ENCODE measurements around the gene CAPN15.
"Not testable (repeated sequence)": the region's sequence is repeated elsewhere in the genome, so short reads cannot be mapped to it uniquely, and the experiment has no call there.

Gene CAPN15

DNA sequence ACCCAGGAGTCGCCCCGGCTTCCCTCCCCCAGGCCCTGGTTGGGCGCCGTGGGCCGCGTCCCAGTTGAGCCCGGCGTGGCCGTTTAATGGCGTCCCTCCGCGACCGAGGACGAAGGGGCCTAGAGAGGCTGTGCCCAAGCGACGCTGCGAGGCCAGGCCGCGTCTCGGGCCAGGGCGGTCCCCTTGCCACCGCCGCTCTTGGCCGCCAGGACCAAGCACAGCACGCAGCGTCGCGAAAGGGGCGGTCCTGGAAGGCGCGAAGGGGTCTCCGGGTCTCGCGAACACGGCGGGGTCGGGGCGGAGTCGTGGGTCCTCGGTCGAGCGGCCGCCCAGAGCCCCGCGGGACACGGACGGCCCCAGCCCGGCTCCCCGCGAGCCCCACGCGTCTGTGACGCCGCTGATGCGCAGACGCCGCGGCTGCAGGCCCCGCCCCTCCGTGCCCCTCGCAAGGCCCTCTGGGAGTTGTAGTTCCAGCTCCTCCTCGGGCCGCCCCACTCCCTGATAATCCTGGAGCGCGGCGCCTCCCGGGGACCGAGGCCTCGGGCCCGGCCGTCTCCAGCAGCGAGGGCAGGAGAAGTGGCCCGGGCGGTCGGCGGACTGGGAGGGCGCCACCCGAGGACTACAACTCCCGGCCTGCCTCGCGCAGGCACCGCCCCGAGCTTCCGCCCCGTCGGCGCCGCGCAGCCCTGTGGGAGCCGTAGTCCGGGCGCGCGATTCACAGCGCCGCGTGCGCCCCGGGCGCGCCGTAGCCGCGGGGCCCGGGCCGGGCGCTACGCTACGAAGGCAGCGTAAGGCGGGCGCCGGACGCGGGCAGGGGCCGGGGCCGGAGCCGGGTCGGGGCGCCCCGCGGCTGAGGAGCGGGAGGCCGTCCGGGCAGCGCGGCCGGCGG lies at the start of gene CAPN15:
Gene CAPN15, plus strand, starts transcription at position 698 of the 889 bp plus-strand sequence. CDS start 19,127 bp downstream, outside the sequence.
- H3K27ac ChIP-seq (ENCODE audit: poor library complexity, severe bottlenecking), result peak within 1 kb of the TSS; percentile 91
- H3K9me3 ChIP-seq (ENCODE audit: severe bottlenecking), result no peaks in the 10 kb centered on the region
- peaks cover 9% of the 10 kb centered on the region for H3K36me3 ChIP-seq (ENCODE audit: low read depth)
- no peak for DNase-seq (ENCODE audit: low spot score)
- TF ChIP-seq CTCF (IDR thresholded peaks at IDR 0.05; ENCODE audit: poor library complexity, severe bottlenecking), result no peak
- H3K27me3 ChIP-seq (ENCODE audit: insufficient read depth, poor library complexity, severe bottlenecking), result no peaks in the 10 kb centered on the region
- peaks cover 13% of the 10 kb centered on the region for H3K4me1 ChIP-seq (ENCODE audit: insufficient read depth, poor library complexity, severe bottlenecking)
- H3K4me3 ChIP-seq (ENCODE audit: severe bottlenecking), result peak within 1 kb of the TSS; percentile 62
- ATAC-seq (ENCODE audit: low read depth), result peak; percentile 60

DNA sequence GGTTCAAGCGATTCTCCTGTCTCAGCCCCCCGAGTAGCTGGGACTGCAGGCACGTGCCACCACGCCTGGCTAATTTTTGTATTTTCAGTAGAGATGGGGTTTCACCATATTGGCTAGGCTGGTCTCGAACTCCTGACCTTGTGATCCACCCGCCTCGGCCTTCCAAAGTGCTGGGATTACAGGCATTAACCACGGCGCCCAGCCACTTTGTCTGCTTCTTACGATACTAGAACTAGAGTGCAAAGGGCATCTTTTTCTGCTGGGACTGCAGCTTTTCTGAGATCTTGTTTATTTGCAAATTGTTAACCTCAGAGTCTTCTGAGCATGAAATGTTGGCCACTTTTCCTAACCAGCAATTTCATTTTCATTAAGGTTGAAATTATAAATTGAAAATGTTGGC lies 49.2 kb upstream of the CAPN15 start:
- not testable (repeated sequence) for ATAC-seq (ENCODE audit: low read depth); H3K27me3 ChIP-seq (ENCODE audit: insufficient read depth, poor library complexity, severe bottlenecking); H3K36me3 ChIP-seq (ENCODE audit: low read depth)

DNA sequence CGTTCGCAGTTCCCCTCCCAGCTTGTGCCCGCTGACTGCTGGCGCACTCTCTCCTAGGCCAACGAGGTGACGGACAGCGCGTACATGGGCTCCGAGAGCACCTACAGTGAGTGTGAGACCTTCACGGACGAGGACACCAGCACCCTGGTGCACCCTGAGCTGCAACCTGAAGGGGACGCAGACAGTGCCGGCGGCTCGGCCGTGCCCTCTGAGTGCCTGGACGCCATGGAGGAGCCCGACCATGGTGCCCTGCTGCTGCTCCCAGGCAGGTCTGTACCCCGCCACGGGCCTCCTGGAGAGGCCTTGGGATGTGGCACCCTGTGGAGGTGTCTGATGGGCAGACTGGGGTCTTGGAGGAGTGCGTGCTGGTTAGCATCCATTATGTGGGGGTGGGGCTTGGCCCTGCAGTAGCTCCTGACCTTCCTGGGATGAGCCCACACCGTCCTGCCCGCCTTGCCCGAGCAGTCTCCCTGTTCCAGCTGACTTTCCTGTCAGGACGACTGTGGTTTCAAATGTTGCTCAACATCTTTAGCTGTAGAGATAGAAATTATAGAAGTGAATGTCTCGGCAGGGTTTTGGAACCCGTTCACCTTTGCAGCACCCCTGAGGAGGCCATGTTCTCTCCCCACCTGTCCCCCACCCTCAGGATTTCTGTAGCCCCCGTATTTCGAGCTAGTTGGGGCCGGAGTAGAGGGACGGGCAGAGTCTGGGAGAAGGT lies 44.9 kb upstream of the CAPN15 start:
- no peak for TF ChIP-seq CTCF (IDR thresholded peaks at IDR 0.05; ENCODE audit: poor library complexity, severe bottlenecking)
- peak; percentile 59 for DNase-seq (ENCODE audit: low spot score)
- Histone ChIP-seq H3K36me3 (ENCODE audit: low read depth) (no peaks in the 10 kb centered on the region), H3K4me1 (ENCODE audit: insufficient read depth, poor library complexity, severe bottlenecking) (peaks cover 2% of the 10 kb centered on the region), H3K27ac (ENCODE audit: poor library complexity, severe bottlenecking) (no peak overlapping the region), H3K27me3 (ENCODE audit: insufficient read depth, poor library complexity, severe bottlenecking) (no peaks in the 10 kb centered on the region), H3K4me3 (ENCODE audit: severe bottlenecking) (no peak overlapping the region), H3K9me3 (ENCODE audit: severe bottlenecking) (no peaks in the 10 kb centered on the region)
- ATAC-seq (ENCODE audit: low read depth), result no peak

More for the DNA sequence above, 49.2 kb upstream of the CAPN15 start:
- H3K4me3 ChIP-seq (ENCODE audit: severe bottlenecking); H3K9me3 ChIP-seq (ENCODE audit: severe bottlenecking); DNase-seq (ENCODE audit: low spot score); H3K4me1 ChIP-seq (ENCODE audit: insufficient read depth, poor library complexity, severe bottlenecking); H3K27ac ChIP-seq (ENCODE audit: poor library complexity, severe bottlenecking): not testable (repeated sequence)

DNA sequence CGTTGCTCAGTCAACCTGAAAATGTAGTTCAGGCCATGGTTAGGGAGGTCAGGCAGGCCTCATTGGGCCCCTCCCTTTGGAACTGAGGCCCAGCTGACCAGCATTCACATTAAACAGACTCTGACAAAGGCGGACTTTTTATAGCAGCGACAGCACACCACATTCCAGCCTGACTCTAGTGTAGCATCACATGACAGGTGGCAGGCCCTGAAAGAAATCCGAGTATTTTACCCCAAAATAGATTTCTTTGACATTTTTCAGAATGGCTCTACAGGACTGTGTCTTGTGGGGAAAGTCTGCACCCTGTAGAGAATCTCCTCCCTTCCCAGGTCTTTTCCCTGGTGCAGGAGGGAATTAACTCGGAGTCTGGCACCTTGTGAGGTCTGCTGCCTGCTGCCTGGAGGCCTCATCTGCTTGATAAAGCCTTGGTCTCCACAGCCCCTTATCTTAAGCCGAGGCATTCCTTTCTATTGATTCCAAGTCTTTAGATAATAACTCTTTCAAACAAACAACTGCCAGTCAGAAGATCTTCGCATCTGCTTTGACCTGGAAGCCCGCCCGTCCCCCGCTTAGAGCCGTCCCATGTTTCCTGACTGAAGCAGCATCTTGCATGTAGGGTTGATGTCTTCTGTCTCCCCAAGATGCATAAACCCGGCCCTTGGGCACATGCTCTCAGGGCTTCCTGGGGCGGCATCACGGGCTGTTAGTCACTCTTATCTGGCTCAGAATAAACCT lies 44.0 kb upstream of the CAPN15 start:
- Histone ChIP-seq H3K4me3 (ENCODE audit: severe bottlenecking) (no peak overlapping the region), H3K9me3 (ENCODE audit: severe bottlenecking) (no peaks in the 10 kb centered on the region), H3K36me3 (ENCODE audit: low read depth) (no peaks in the 10 kb centered on the region), H3K27me3 (ENCODE audit: insufficient read depth, poor library complexity, severe bottlenecking) (no peaks in the 10 kb centered on the region), H3K4me1 (ENCODE audit: insufficient read depth, poor library complexity, severe bottlenecking) (no peaks in the 10 kb centered on the region), H3K27ac (ENCODE audit: poor library complexity, severe bottlenecking) (no peak overlapping the region)
- DNase-seq (ENCODE audit: low spot score), result no peak
- no peak for TF ChIP-seq CTCF (IDR thresholded peaks at IDR 0.05; ENCODE audit: poor library complexity, severe bottlenecking)
- no peak for ATAC-seq (ENCODE audit: low read depth)

DNA sequence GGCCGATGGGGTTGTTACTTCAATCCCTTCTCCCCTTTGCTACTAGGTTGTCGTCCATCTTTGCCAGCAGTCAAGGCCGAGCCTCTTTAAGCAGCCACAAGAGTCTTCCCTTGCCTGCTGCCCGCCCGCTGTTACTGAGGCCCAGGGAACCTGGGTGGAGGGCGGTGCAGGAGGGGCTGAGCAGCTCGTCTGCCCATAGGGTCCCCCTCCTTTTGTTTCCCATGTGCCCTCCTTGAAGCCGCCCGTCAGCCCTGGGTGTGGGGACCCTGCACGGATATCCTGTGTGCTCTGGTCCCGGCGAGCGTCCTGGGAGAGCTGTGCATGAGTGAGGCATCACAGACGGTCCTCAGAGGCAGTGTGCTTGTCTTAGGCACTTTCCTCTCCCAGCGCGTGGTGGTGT lies 37.9 kb upstream of the CAPN15 start:
- Histone ChIP-seq H3K27ac (ENCODE audit: poor library complexity, severe bottlenecking) (no peak overlapping the region), H3K4me3 (ENCODE audit: severe bottlenecking) (no peak overlapping the region), H3K9me3 (ENCODE audit: severe bottlenecking) (no peaks in the 10 kb centered on the region), H3K4me1 (ENCODE audit: insufficient read depth, poor library complexity, severe bottlenecking) (no peaks in the 10 kb centered on the region), H3K27me3 (ENCODE audit: insufficient read depth, poor library complexity, severe bottlenecking) (no peaks in the 10 kb centered on the region), H3K36me3 (ENCODE audit: low read depth) (no peaks in the 10 kb centered on the region; the same call in 1 of the 2 replicates)
- no peak for ATAC-seq (ENCODE audit: low read depth)
- DNase-seq (ENCODE audit: low spot score), result no peak
- TF ChIP-seq CTCF (IDR thresholded peaks at IDR 0.05; ENCODE audit: poor library complexity, severe bottlenecking), result no peak
